ENCODE measurements around the gene DIP2C. TPM values are rescaled to one million over a fixed set of nuclear protein-coding genes. Genes with fewer than 3 reads are reported as not detected.

DIP2C gene
- total RNA-seq, 2 experiments from 2014 or later: 0.85 to 0.95 TPM

- POLR2A ChIA-PET: no interaction called here
- no peak for TF ChIP-seq CTCF (IDR thresholded peaks at IDR 0.05)
- ATAC-seq (no peak), DNase-seq (no peak)
- H3K9me3 Mint-ChIP-seq: no peaks in the 10 kb centered on the region
- peaks cover 1% of the 10 kb centered on the region for H3K27me3 Mint-ChIP-seq
- H3K4me1 Mint-ChIP-seq (ENCODE audit: low read depth): peaks cover 3% of the 10 kb centered on the region
- no peak overlapping the region for H3K4me3 Mint-ChIP-seq
- H3K36me3 Mint-ChIP-seq (ENCODE audit: low read depth): no peaks in the 10 kb centered on the region
- H3K27ac Mint-ChIP-seq: no peak overlapping the region
- CTCF ChIA-PET: no interaction called here
- intact Hi-C loops (cut with micrococcal nuclease): no loop called here
These were observed 200.1 kb downstream of the DIP2C start for GRCh38 chr10:489330-489729.

- no peak overlapping the region for H3K27ac Mint-ChIP-seq
- H3K4me1 Mint-ChIP-seq (ENCODE audit: low read depth): peaks cover 6% of the 10 kb centered on the region
- peaks cover 1% of the 10 kb centered on the region for H3K27me3 Mint-ChIP-seq
- no peaks in the 10 kb centered on the region for H3K9me3 Mint-ChIP-seq
- no peaks in the 10 kb centered on the region for H3K36me3 Mint-ChIP-seq (ENCODE audit: low read depth)
- POLR2A ChIA-PET: no interaction called here
- DNase-seq (no peak), ATAC-seq (no peak)
- H3K4me3 Mint-ChIP-seq: no peak overlapping the region
- no peak for TF ChIP-seq CTCF (IDR thresholded peaks at IDR 0.05)
- intact Hi-C loops (cut with micrococcal nuclease): no loop called here
- CTCF ChIA-PET: no interaction called here
These were observed 200.6 kb downstream of the DIP2C start for GRCh38 chr10:488933-489215.

GRCh38 chr10:488081-488932, 201.2 kb downstream of the DIP2C start:
- Mint-ChIP-seq H3K27me3 (peaks cover 1% of the 10 kb centered on the region), H3K4me3 (no peak overlapping the region), H3K27ac (no peak overlapping the region), H3K36me3 (ENCODE audit: low read depth) (no peaks in the 10 kb centered on the region), H3K4me1 (ENCODE audit: low read depth) (peaks cover 6% of the 10 kb centered on the region), H3K9me3 (no peaks in the 10 kb centered on the region)
- DNase-seq (no peak), ATAC-seq (no peak)
- ChIA-PET CTCF (interaction anchor here (1.3 kb wide), 1 partner anchor 9 kb away, joined by 4 read pairs; no protein-coding TSS in a partner anchor), POLR2A (no interaction called here)
- TF ChIP-seq CTCF (IDR thresholded peaks at IDR 0.05): no peak
- intact Hi-C loops (cut with micrococcal nuclease): no loop called here

- Mint-ChIP-seq H3K4me1 (ENCODE audit: low read depth) (peaks cover 6% of the 10 kb centered on the region), H3K9me3 (no peaks in the 10 kb centered on the region), H3K27ac (no peak overlapping the region), H3K4me3 (no peak overlapping the region), H3K27me3 (no peaks in the 10 kb centered on the region), H3K36me3 (ENCODE audit: low read depth) (no peaks in the 10 kb centered on the region)
- no peak for ATAC-seq
- intact Hi-C loops (cut with micrococcal nuclease): no loop called here
- DNase-seq: no peak
- ChIA-PET POLR2A (no interaction called here), CTCF (interaction anchor here (0.9 to 1.3 kb wide), 3 partner anchors 11 to 25 kb away, joined by 3 to 4 read pairs (median 4); no protein-coding TSS in a partner anchor)
- no peak for TF ChIP-seq CTCF (IDR thresholded peaks at IDR 0.05)
These were observed 202.7 kb downstream of the DIP2C start for GRCh38 chr10:486666-487322.

GRCh38 chr10:486206-486605, 203.3 kb downstream of the DIP2C start:
- DNase-seq (no peak), ATAC-seq (no peak)
- no peak for TF ChIP-seq CTCF (IDR thresholded peaks at IDR 0.05)
- Mint-ChIP-seq H3K27me3 (no peaks in the 10 kb centered on the region), H3K4me1 (ENCODE audit: low read depth) (peaks cover 6% of the 10 kb centered on the region), H3K36me3 (ENCODE audit: low read depth) (no peaks in the 10 kb centered on the region), H3K4me3 (no peak overlapping the region), H3K9me3 (no peaks in the 10 kb centered on the region), H3K27ac (no peak overlapping the region)
- intact Hi-C loops (cut with micrococcal nuclease): no loop called here
- CTCF ChIA-PET: no interaction called here
- POLR2A ChIA-PET: no interaction called here
